Activated CD8-positive, alpha-beta memory T cell treated with anti-CD3 and anti-CD28 coated beads, Interleukin-2, amount 50 U/mL, for 1 hour (primary cell): ENCODE data around the gene PITPNM1.
A peak's percentile ranks its signal among the peaks of the same experiment; 100 is the strongest.
"Not testable (repeated sequence)": the region's sequence is repeated elsewhere in the genome, so short reads cannot be mapped to it uniquely, and the experiment has no call there.

Source experiments
- DNase-seq: peaks from one replicate; pipeline ENCODE4 v3.0.0-alpha.2; 2020; ENCODE audit errors: extremely low read depth

Gene PITPNM1

GRCh38 chr11:67489885-67490726, 15.1 kb downstream of the PITPNM1 start:
- DNase-seq: no peak

GRCh38 chr11:67489203-67489884, 15.8 kb downstream of the PITPNM1 start:
- no peak for DNase-seq

- no peak for DNase-seq
Measured at GRCh38 chr11:67486481-67487195, 18.5 kb downstream of the PITPNM1 start.

- not testable (repeated sequence) for DNase-seq
Measured at GRCh38 chr11:67485873-67486361, 19.2 kb downstream of the PITPNM1 start.

- no peak for DNase-seq
Measured at GRCh38 chr11:67484847-67485311, 20.3 kb downstream of the PITPNM1 start.

GRCh38 chr11:67483831-67484665, 21.1 kb downstream of the PITPNM1 start:
- DNase-seq: no peak

GRCh38 chr11:67482827-67483798, 22.1 kb downstream of the PITPNM1 start, which contains the start of gene AIP:
TSS of gene AIP (plus strand) at chr11:67483026. CDS start at chr11:67483159, 133 bp downstream.
- peak; percentile 92 for DNase-seq

GRCh38 chr11:67482275-67482826, 22.8 kb downstream of the PITPNM1 start:
- no peak for DNase-seq

GRCh38 chr11:67477344-67478050, 27.7 kb downstream of the PITPNM1 start:
- DNase-seq: not testable (repeated sequence)

- not testable (repeated sequence) for DNase-seq
Measured at GRCh38 chr11:67476692-67477091, 28.5 kb downstream of the PITPNM1 start.

- DNase-seq: no peak
Measured at GRCh38 chr11:67472882-67473281, 32.3 kb downstream of the PITPNM1 start.

- DNase-seq: no peak
Measured at GRCh38 chr11:67470337-67471002, 34.7 kb downstream of the PITPNM1 start.

- no peak for DNase-seq
Measured at GRCh38 chr11:67469508-67469811, 35.7 kb downstream of the PITPNM1 start.

- DNase-seq: peak; percentile 80
Measured at GRCh38 chr11:67468759-67469507, 36.2 kb downstream of the PITPNM1 start, which contains the start of gene TMEM134. TSS of gene TMEM134 (minus strand) at chr11:67469251. CDS start at chr11:67469192, 59 bp downstream.

GRCh38 chr11:67468456-67468758, 36.8 kb downstream of the PITPNM1 start:
- DNase-seq: no peak

- DNase-seq: no peak
Measured at GRCh38 chr11:67468056-67468455, 37.1 kb downstream of the PITPNM1 start.

GRCh38 chr11:67466962-67467771, 38.0 kb downstream of the PITPNM1 start:
- DNase-seq: no peak
